ENCODE data around the gene NHLRC2. TPM values are rescaled to one million over a fixed set of nuclear protein-coding genes. Genes with fewer than 3 reads are reported as not detected.

Gene NHLRC2
- total RNA-seq, 4 donors from 2014 or later: 18.3 to 140 (median 45.8) TPM

DNA sequence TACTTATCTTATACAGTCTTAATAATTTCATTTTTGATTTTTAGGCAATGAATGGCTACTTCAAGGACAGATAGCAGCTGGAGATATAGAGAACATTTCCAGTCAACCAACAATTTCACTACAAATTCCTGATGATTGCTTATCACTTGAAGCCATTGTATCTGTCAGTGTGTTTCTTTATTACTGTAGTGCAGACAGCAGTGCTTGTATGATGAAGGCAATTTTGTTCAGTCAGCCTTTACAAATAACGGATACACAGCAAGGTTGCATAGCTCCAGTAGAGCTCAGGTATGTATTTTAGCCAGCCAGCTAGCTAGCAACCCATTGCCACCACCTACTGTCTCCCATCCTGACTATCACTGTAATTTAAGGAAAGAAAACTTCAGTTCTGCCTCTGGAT, 53.8 kb downstream of the NHLRC2 start:
- peaks cover 0 to 21% (median 10%) of the 10 kb centered on the region in 4 donors for H3K4me1 ChIP-seq
- peaks cover 0 to 49% (median 9%) of the 10 kb centered on the region in 4 donors for H3K36me3 ChIP-seq

DNA sequence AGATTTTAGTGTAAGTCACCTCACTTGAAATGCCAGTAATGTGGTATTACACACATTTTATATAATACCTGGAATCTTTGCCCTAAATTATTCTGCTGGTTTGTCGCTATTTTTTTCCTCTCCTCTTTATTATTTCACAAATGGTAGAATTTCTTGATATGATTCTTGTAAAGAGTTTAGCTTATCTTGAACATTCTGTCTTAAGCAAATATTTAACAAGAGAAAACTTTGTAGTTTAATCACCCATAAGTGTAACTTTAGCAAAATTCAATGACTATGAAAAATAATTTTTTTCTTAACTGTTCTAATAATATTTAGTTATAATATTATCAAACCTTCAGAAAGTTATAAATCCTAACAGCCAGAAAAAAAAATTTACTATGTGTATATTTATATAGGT, 56.7 kb downstream of the NHLRC2 start:
- in situ Hi-C loops (cut with MboI; ENCODE audit: low pct_ligation_motif_present in 1 of 4, low pct_unique_long_range_greater_than_20kb in 1 of 4, low sequenced_read_pairs in 3 of 4): no loop called here
- TF ChIP-seq EP300 (IDR thresholded peaks at IDR 0.05; ENCODE audit: low read depth) (no peak), POLR2AphosphoS5 (IDR thresholded peaks at IDR 0.05) (no peak)
- no peak overlapping the region for H3K4me3 ChIP-seq
- intact Hi-C loops (cut with DNase I; ENCODE audit: low total_unique reads): no loop called here
- no peak for DNase-seq
- no peaks in the 10 kb centered on the region for H3K9me3 ChIP-seq
- peaks cover 0 to 21% (median 10%) of the 10 kb centered on the region in 4 donors for H3K4me1 ChIP-seq
- no peaks in the 10 kb centered on the region for H3K27me3 ChIP-seq
- peaks cover 0 to 20% (median 0%) of the 10 kb centered on the region in 4 donors for H3K36me3 ChIP-seq
- H3K27ac ChIP-seq: no peak overlapping the region
- 41 to 57% methylated on average over 1 of the region's 1 CpG for WGBS, 2 donors (ENCODE audit: low coverage in 1 of 2)

More for the DNA sequence above, 53.8 kb downstream of the NHLRC2 start:
- intact Hi-C loops (cut with DNase I; ENCODE audit: low total_unique reads) (no loop called here), in situ Hi-C loops (cut with MboI; ENCODE audit: low pct_ligation_motif_present in 1 of 4, low pct_unique_long_range_greater_than_20kb in 1 of 4, low sequenced_read_pairs in 3 of 4) (no loop called here)
- Histone ChIP-seq H3K27ac (no peak overlapping the region), H3K27me3 (no peaks in the 10 kb centered on the region), H3K9me3 (no peaks in the 10 kb centered on the region), H3K4me3 (no peak overlapping the region)
- TF ChIP-seq POLR2A (IDR thresholded peaks at IDR 0.05): no peak
- TF ChIP-seq, protein P1, sequence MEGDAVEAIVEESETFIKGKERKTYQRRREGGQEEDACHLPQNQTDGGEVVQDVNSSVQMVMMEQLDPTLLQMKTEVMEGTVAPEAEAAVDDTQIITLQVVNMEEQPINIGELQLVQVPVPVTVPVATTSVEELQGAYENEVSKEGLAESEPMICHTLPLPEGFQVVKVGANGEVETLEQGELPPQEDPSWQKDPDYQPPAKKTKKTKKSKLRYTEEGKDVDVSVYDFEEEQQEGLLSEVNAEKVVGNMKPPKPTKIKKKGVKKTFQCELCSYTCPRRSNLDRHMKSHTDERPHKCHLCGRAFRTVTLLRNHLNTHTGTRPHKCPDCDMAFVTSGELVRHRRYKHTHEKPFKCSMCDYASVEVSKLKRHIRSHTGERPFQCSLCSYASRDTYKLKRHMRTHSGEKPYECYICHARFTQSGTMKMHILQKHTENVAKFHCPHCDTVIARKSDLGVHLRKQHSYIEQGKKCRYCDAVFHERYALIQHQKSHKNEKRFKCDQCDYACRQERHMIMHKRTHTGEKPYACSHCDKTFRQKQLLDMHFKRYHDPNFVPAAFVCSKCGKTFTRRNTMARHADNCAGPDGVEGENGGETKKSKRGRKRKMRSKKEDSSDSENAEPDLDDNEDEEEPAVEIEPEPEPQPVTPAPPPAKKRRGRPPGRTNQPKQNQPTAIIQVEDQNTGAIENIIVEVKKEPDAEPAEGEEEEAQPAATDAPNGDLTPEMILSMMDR (IDR thresholded peaks at IDR 0.05): no peak
- TF ChIP-seq POLR2AphosphoS5 (IDR thresholded peaks at IDR 0.05): no peak
- TF ChIP-seq EP300 (IDR thresholded peaks at IDR 0.05; ENCODE audit: low read depth): no peak
- DNase-seq: no peak
- WGBS, 2 donors (ENCODE audit: low coverage in 1 of 2): 67 to 100% methylated on average over 1 of the region's 1 CpG

DNA sequence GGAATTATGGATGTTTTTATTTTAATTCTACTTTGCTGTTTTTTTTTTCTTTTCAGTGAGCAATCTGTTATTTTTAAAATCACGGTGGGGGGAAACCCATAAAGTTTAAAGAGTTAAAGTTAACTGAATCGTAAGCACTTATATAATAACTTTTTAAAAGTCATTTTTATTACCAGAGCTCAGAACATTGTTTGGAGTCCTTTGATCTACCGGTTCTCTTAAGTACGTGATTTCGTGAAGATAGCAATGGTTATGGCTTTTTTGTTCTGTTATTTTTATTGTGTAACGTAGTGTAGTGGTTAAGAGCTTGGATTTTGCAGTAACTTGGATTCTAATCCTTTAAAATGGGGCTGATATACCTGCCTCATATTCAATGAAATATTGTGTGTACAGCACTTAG, 57.4 kb downstream of the NHLRC2 start:
- in situ Hi-C loops (cut with MboI; ENCODE audit: low pct_ligation_motif_present in 1 of 4, low pct_unique_long_range_greater_than_20kb in 1 of 4, low sequenced_read_pairs in 3 of 4): no loop called here
- H3K36me3 ChIP-seq: peaks cover 0 to 15% (median 0%) of the 10 kb centered on the region in 4 donors
- H3K9me3 ChIP-seq: no peaks in the 10 kb centered on the region
- 58 to 66% methylated on average over 6 of the region's 6 CpGs for WGBS, 2 donors (ENCODE audit: low coverage in 1 of 2)
- no peak for DNase-seq
- intact Hi-C loops (cut with DNase I; ENCODE audit: low total_unique reads): no loop called here
- no peak overlapping the region for H3K4me3 ChIP-seq
- no peaks in the 10 kb centered on the region for H3K27me3 ChIP-seq
- TF ChIP-seq EP300 (IDR thresholded peaks at IDR 0.05; ENCODE audit: low read depth) (no peak), POLR2A (IDR thresholded peaks at IDR 0.05) (no peak)
- TF ChIP-seq, protein P1 (IDR thresholded peaks at IDR 0.05): no peak
- no peak overlapping the region for H3K27ac ChIP-seq
- peaks cover 0 to 21% (median 10%) of the 10 kb centered on the region in 4 donors for H3K4me1 ChIP-seq

DNA sequence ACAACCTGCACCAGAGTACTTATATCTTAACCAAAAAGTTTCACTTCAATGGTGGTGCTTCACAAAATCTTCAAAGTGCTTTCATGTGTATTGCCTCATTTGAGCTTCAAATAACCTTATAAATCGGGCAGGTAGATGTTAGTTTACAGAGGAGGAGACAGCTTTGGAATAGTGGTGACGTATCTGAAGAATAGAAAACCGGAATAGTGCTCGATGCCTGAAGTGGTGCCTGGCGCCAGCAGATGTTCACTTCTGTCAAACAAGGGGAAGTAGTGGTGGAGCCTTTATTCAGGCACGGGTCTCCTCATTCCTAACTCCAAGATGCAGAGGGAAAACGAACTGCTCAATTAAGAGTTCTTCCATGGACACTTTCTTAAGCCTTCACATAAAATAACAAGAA, 58.1 kb downstream of the NHLRC2 start:
- 87 to 91% methylated on average over 7 of the region's 7 CpGs for WGBS, 2 donors (ENCODE audit: low coverage in 1 of 2)
- TF ChIP-seq EP300 (IDR thresholded peaks at IDR 0.05; ENCODE audit: low read depth) (no peak), POLR2A (IDR thresholded peaks at IDR 0.05) (no peak), POLR2AphosphoS5 (IDR thresholded peaks at IDR 0.05) (no peak)
- TF ChIP-seq, protein P1 (IDR thresholded peaks at IDR 0.05): no peak
- no peak for DNase-seq
- intact Hi-C loops (cut with DNase I; ENCODE audit: low total_unique reads) (no loop called here), in situ Hi-C loops (cut with MboI; ENCODE audit: low pct_ligation_motif_present in 1 of 4, low pct_unique_long_range_greater_than_20kb in 1 of 4, low sequenced_read_pairs in 3 of 4) (no loop called here)
- no peak overlapping the region for H3K4me3 ChIP-seq
- peaks cover 0 to 21% (median 10%) of the 10 kb centered on the region in 4 donors for H3K4me1 ChIP-seq
- no peak overlapping the region for H3K27ac ChIP-seq
- H3K36me3 ChIP-seq: peaks cover 0 to 8% (median 0%) of the 10 kb centered on the region in 4 donors
- no peaks in the 10 kb centered on the region for H3K9me3 ChIP-seq
- no peaks in the 10 kb centered on the region for H3K27me3 ChIP-seq

DNA sequence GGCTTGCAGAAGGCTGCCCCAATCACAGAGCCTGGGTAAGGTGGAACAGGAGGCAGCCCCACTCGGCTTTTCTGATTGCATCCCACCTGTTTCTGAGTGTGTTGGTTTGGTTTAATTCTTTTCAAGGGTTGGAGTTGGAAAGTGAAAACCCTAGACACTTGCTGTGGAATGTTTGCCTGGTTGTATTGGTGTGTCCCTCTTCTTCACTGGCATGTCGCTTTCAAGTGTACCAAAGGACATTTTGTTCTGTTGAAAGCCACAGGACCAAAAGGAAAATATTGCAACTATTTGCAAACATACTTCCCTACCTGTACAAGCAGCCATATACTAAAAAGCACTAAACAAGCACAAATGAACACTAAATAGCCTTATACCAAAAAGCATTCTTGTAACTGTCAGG, 60.5 kb downstream of the NHLRC2 start:
- H3K36me3 ChIP-seq: no peaks in the 10 kb centered on the region
- no peaks in the 10 kb centered on the region for H3K27me3 ChIP-seq
- H3K4me1 ChIP-seq: peaks cover 0 to 16% (median 8%) of the 10 kb centered on the region in 4 donors
- 94 to 100% methylated on average over 1 to 2 of the region's 2 CpGs for WGBS, 2 donors (ENCODE audit: low coverage in 1 of 2)
- DNase-seq: no peak
- no peak overlapping the region for H3K27ac ChIP-seq
- no peaks in the 10 kb centered on the region for H3K9me3 ChIP-seq
- H3K4me3 ChIP-seq: no peak overlapping the region
- TF ChIP-seq POLR2A (IDR thresholded peaks at IDR 0.05) (no peak), POLR2AphosphoS5 (IDR thresholded peaks at IDR 0.05) (no peak), EP300 (IDR thresholded peaks at IDR 0.05; ENCODE audit: low read depth) (no peak)
- TF ChIP-seq, protein P1 (IDR thresholded peaks at IDR 0.05): no peak
- intact Hi-C loops (cut with DNase I; ENCODE audit: low total_unique reads) (no loop called here), in situ Hi-C loops (cut with MboI; ENCODE audit: low pct_ligation_motif_present in 1 of 4, low pct_unique_long_range_greater_than_20kb in 1 of 4, low sequenced_read_pairs in 3 of 4) (no loop called here)

Measured in transverse colon (tissue), 4 donors.